Epidermal melanocyte (primary cell): ENCODE measurements around the gene GAS2L1.

Experiments
- DNase-seq: peaks from one replicate; pipeline ENCODE4 v3.0.0; 2011; ENCODE audit warnings: low spot score; ENCODE audit not compliant: insufficient read length

The GAS2L1 gene

DNA sequence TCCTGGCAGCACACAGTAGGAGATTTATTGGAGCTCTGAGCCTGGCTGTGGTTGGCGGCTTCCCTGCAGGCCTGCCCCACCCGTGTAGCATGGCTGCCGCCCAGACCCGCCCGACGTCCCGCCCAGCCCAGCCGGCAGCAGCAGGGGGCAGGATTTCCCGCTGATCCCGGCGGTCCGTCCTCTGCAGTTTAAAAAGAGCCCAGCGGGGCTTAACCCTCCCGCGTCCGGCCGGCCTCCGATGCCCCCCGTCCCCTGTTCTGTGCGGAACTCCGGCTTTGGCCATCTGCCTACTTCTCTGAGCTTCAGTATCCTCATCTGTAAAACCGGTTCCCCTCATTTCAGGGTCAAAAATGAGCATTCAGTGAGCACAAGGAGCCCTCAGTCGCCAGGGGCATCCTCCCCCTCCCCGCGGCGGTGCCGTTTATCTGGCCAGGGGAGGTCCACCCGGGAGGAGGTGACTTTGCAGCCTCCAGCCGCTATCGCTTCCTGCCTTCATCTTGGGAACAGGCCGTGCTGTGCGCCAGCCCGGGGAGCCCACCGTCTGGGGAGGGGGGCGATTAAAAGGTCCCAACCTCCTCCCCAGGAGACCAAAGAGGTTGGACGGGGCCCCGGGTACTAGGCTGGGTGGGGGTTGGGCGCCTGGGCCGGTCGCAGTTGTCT, at the start of gene GAS2L1:
Gene GAS2L1 (plus strand): TSS at position 476 of the 660 bp plus-strand sequence. CDS start 1,456 bp downstream, outside the sequence.
- DNase-seq, result peak; percentile 97

GRCh38 chr22:29257751-29258181, 48.7 kb upstream of the GAS2L1 start:
- DNase-seq, result no peak

- DNase-seq, result no peak
Measured at GRCh38 chr22:29258407-29259252, 47.8 kb upstream of the GAS2L1 start.

- no peak for DNase-seq
Measured at GRCh38 chr22:29259253-29259899, 47.1 kb upstream of the GAS2L1 start.

DNA sequence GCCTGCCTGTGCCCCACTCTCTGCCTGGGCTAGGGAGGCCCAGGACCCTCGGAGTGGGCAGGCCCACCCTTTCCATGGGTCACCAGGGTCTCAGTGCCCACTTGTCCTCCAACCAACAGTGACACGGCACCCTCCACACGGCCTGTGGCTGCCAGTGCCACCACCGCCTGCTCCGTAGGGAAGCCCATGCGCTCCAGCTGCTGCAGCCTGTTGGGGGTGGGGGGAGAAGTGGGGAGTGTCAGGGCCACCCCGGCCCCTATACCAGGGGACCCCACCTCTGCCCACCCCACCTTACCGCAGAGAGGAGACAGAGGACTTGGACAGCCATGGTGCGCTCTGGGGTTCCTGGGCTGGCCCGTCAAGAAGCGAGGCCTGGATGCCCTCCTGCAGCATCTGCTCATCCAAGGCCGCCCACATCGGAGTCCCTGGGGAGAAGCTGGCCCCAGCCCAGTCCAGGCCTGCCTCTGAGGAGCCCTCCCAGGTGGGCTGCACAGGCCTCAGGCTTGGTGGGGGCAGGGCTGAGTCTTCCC, 46.4 kb upstream of the GAS2L1 start:
- DNase-seq, result no peak

DNA sequence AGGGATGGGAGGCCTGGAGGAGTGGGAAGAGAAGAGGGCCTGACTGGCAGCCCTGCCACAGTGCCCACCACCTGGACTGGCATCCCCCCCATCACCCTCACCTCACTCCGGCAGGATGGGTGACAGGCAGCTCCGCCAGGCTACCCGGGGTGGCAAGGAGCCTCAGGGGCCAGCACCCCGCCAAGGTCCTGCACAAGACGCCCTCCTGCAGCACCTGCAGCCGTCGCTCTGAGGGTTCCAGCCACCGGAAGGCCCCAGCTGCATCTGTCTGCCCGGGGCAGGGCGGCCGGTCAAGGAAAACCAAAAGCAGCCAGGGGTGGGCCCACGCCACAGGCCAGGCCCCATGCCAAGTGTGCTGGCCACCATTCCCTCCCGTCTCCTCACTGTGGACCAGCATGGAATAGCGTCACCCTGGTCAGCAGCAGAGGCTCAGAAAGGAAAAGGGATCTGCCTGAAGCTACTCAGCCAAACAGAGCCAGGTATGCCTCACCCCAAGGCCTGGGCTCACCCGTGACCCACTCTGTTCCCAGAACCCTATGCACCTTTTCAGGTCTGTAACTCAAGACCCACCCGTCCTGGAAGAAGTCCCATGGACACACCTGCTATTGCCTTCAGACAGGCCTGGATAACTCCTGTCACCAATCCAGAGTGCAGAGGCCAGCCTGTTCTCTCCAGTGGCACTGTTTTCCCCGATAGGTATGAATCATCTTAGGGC, 45.7 kb upstream of the GAS2L1 start:
- DNase-seq, result no peak

DNA sequence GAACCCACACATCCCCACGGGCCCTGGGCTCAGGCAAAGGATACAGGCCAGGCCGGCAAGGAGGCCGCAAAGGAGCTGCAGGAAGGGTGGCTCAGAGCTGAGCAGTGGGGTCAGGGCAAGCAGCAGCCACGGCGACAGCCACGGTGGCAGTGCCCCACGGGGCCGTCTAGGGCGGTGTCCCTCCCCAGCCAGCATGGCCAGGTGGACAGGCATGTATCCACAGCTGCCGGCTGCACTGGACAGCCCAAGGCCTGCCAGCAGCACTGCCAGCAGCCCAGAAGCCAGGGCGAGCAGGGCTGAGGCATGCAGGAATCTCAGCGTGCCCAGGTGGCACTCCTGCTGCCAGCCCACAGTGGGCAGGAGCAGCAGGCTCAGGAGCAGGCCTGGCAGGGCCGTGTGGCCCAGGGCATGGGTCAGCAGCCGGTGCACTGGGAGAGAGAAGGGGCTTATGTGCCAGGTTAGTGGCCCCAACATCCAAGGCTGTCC, 42.6 kb upstream of the GAS2L1 start:
- DNase-seq, result no peak

DNA sequence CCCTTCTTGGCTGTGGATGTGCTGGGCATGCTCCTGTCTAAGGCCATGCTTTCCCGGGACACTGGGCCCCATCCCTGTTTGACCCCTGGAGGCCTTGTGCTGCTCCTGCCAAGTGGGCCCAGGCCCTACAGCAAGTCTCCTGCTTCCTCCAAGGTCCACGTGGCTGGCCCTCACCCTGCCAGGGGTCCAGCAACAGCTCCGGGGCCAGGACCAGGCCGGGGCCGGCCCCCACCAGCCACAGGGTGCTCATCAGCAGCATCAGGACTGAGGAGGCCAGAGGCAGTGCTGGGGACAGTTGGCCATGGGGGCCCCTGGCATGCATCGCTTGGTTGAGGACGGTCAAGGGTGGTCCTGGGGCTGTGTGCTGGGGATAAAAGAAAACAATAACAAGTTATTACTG, 41.1 kb upstream of the GAS2L1 start:
- DNase-seq, result no peak

GRCh38 chr22:29265929-29266328, 40.5 kb upstream of the GAS2L1 start:
- no peak for DNase-seq

GRCh38 chr22:29266564-29267461, 39.6 kb upstream of the GAS2L1 start:
- no peak for DNase-seq

DNA sequence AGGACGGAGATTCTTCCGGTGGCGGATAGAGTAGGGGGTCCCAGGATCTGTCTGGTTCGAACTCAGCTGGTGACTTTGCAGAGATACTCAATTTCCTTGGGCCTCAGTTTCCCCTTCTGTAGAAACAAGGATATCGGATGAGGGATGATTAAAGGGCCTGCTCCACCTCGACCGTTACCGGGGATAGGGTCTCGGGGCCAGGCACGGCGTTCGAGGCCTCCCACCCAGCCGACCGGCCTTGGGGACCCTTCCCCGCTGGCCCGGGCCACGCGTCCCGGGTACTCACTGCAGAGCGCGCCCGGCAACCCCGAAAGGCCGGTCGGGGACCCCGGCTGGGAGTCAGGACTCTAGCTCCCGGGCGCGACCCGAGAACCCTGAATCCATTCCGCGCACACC, 39.0 kb upstream of the GAS2L1 start:
- DNase-seq, result no peak

DNA sequence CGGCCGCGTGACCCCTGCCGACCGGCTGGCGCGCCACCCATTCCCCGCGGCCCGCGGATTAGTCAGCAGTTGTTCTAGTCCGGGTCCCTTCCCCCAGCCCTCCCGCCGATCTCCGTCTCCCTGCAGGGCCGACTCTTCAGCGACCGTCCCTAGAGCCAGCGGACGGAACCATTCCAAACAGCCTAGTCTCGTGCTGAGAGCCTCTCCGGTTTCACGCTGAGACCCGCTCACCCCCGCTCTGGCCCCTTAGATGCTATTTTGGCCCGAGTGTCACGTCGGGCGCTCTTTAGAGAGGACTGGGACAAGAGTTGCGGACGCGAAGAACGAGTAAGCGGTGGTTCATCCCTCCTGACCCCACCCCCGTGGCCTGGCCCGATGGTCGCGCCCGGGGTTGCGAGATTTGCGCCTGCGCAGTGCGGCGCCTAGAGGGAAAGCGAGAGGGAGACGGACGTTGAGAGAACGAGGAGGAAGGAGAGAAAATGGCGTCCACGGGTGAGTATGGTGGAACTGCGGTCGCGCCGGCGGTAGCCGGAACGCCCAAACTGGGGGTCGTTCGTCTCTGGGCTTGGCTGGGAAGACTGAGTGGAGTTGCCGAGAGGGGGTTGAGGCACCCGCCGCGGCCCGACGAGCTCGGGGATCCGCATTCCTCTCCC, 38.5 kb upstream of the GAS2L1 start, which contains the start of the genes EWSR1 and RHBDD3:
Gene EWSR1 (plus strand): TSS at position 411 of the 653 bp plus-strand sequence. CDS start 69 bp downstream, at position 480.
Gene RHBDD3 (minus strand): TSS at position 124 of the 653 bp plus-strand sequence. CDS start 2,355 bp downstream, outside the sequence.
- peak; percentile 92 for DNase-seq

DNA sequence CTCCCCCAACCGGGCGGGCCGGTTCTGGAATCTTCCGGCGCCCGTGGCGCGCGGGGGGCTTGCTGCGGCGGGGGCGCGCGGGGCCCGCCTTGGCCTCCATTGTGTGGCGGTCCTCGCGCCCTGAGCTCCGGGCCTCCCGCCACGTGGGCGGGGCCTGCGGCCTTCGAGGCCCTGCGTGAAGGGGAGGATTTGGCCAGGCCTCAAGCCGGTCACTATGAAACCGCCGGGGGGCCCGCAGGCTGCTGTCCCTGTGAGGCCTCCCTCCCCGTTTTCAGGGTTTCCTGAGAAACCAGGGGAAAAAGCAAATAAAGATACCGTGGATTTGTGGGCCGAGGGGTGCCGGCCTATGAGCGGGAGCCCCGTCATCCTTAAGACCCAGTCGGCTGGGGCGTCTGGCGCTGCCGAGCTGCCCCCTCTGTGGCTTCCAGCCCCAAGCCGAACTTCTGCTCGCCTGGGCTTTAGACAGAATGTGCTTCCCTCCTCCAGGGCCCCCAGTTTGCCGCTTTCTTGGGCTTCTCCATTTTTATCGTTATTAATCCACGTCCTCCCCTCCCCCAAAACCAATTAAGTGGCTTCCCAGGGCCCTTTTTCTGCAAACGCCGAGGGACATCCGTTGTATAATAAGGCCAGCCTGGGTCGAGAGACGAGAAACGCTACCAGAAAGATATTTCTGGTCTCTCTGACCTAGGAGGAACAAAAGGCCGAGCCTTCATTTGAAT, 37.8 kb upstream of the GAS2L1 start:
- no peak for DNase-seq

DNA sequence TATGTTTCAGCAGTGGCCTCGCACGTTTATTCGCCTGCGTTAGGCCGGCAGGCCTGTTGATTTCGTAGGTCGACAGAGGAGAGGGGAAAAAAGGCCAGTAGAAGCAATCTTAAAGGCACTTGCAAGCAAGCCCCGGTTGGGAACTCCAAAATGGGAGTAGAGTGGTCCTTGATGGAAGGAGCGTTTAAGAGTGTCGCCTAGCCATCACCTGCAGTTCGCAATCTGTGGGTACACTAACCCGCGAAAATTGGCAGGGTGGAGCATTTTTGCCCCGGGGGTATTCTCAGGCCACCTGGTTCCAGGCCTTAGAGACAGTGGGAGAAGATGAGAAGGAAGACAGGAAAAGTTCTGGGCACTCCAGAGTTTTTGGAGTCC, 37.2 kb upstream of the GAS2L1 start:
- no peak for DNase-seq

GRCh38 chr22:29269731-29270474, 36.5 kb upstream of the GAS2L1 start:
- no peak for DNase-seq

- DNase-seq, result no peak
Measured at GRCh38 chr22:29270475-29271271, 35.8 kb upstream of the GAS2L1 start.

- no peak for DNase-seq
Measured at GRCh38 chr22:29272624-29273023, 33.8 kb upstream of the GAS2L1 start.
